Measurements from ENCODE around the gene MTRF1.
A peak's percentile ranks its signal among the peaks of the same experiment; 100 is the strongest.

Gene MTRF1

DNA sequence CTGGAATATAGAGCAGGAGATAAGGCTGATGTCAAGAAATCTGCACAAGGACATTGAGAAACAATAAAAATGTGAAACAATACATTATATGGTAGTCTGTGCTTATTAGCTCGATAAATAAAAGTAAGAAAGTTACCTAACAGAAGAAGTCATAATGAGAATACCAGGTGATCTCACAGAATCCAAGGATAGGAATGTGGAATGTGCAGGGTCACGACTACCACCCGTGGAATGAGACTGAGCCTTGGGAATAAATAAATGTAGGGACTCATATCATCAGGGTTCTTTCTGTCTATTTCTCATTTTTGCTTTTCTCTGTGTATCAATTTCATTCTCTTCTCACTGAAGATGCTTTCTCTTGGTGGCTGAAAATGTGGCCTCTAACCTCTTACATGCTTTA, 43.0 kb downstream of the MTRF1 start:
- no peak for TF ChIP-seq POLR2AphosphoS5 (IDR thresholded peaks at IDR 0.05; ENCODE audit: low read depth)
- TF ChIP-seq, protein P1, sequence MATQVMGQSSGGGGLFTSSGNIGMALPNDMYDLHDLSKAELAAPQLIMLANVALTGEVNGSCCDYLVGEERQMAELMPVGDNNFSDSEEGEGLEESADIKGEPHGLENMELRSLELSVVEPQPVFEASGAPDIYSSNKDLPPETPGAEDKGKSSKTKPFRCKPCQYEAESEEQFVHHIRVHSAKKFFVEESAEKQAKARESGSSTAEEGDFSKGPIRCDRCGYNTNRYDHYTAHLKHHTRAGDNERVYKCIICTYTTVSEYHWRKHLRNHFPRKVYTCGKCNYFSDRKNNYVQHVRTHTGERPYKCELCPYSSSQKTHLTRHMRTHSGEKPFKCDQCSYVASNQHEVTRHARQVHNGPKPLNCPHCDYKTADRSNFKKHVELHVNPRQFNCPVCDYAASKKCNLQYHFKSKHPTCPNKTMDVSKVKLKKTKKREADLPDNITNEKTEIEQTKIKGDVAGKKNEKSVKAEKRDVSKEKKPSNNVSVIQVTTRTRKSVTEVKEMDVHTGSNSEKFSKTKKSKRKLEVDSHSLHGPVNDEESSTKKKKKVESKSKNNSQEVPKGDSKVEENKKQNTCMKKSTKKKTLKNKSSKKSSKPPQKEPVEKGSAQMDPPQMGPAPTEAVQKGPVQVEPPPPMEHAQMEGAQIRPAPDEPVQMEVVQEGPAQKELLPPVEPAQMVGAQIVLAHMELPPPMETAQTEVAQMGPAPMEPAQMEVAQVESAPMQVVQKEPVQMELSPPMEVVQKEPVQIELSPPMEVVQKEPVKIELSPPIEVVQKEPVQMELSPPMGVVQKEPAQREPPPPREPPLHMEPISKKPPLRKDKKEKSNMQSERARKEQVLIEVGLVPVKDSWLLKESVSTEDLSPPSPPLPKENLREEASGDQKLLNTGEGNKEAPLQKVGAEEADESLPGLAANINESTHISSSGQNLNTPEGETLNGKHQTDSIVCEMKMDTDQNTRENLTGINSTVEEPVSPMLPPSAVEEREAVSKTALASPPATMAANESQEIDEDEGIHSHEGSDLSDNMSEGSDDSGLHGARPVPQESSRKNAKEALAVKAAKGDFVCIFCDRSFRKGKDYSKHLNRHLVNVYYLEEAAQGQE (IDR thresholded peaks at IDR 0.05; ENCODE audit: insufficient replicate concordance, low read depth), result no peak
- TF ChIP-seq SPI1 (IDR thresholded peaks at IDR 0.05; ENCODE audit: borderline replicate concordance, low read depth), result no peak
- TF ChIP-seq, protein P2, sequence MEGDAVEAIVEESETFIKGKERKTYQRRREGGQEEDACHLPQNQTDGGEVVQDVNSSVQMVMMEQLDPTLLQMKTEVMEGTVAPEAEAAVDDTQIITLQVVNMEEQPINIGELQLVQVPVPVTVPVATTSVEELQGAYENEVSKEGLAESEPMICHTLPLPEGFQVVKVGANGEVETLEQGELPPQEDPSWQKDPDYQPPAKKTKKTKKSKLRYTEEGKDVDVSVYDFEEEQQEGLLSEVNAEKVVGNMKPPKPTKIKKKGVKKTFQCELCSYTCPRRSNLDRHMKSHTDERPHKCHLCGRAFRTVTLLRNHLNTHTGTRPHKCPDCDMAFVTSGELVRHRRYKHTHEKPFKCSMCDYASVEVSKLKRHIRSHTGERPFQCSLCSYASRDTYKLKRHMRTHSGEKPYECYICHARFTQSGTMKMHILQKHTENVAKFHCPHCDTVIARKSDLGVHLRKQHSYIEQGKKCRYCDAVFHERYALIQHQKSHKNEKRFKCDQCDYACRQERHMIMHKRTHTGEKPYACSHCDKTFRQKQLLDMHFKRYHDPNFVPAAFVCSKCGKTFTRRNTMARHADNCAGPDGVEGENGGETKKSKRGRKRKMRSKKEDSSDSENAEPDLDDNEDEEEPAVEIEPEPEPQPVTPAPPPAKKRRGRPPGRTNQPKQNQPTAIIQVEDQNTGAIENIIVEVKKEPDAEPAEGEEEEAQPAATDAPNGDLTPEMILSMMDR (IDR thresholded peaks at IDR 0.05; ENCODE audit: insufficient read depth, low read length), result no peak
- TF ChIP-seq GABPA (IDR thresholded peaks at IDR 0.05; ENCODE audit: low read depth), result no peak
- Histone ChIP-seq H3K27ac (replicated peaks) (no peak overlapping the region), H3K27me3 (ENCODE audit: insufficient read depth, poor library complexity, severe bottlenecking) (no peaks in the 10 kb centered on the region), H3K4me3 (replicated peaks; ENCODE audit: insufficient read depth, low read length) (no peak overlapping the region)
- DNase-seq (ENCODE audit: low read depth in 1 of 2, low spot score in 1 of 2), result no peak

DNA sequence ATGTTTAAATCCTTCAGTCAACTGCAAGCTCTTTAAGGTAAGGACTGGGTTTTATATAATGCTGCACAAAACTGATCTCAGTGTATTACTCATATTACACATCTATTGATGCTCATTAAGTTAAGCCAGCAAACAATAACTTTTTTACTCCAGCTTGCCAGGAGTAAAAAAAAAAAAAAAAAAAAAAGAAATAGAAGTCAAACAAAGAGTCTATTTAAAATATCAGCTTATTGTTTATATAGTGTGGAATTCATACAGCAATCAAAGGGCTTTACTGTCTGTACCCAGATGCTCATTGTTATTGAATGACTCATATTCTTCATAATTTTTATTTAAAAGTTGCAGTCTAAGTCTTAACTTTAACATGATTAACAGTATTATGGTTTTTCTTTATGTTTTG, 47.2 kb downstream of the MTRF1 start:
- H3K27ac ChIP-seq (replicated peaks), result no peak overlapping the region
- TF ChIP-seq, protein P2 (IDR thresholded peaks at IDR 0.05; ENCODE audit: insufficient read depth, low read length), result no peak
- TF ChIP-seq POLR2AphosphoS5 (IDR thresholded peaks at IDR 0.05; ENCODE audit: low read depth) (no peak), GABPA (IDR thresholded peaks at IDR 0.05; ENCODE audit: low read depth) (no peak), SPI1 (IDR thresholded peaks at IDR 0.05; ENCODE audit: borderline replicate concordance, low read depth) (no peak)
- TF ChIP-seq, protein P1 (IDR thresholded peaks at IDR 0.05; ENCODE audit: insufficient replicate concordance, low read depth), result no peak
- H3K27me3 ChIP-seq (ENCODE audit: insufficient read depth, poor library complexity, severe bottlenecking), result no peaks in the 10 kb centered on the region
- no peak overlapping the region for H3K4me3 ChIP-seq (replicated peaks; ENCODE audit: insufficient read depth, low read length)
- DNase-seq (ENCODE audit: low read depth in 1 of 2, low spot score in 1 of 2), result no peak

DNA sequence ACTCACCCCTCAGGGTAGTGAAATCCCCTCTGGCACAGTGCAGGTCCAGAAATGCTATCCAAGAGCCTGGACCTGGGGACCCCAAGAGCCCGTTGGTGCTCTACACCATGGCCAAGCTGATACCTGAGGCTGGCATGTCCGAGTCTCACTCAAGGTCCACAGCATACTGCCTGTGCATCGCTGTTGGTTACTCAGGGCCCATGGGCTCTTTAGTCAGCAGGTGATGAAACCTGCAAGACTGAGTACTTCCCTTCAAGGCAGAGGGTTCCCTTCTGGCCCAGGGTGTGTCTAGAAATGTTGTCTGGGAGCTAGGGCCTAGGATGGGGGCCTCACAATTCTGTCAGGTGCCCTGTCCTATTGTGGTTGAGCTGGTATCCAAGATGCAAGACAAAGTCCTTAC, 49.5 kb downstream of the MTRF1 start:
- H3K4me3 ChIP-seq (replicated peaks; ENCODE audit: insufficient read depth, low read length), result no peak overlapping the region
- DNase-seq (ENCODE audit: low read depth in 1 of 2, low spot score in 1 of 2), result peak in 1 of 2 experiments; percentile 16
- TF ChIP-seq SPI1 (IDR thresholded peaks at IDR 0.05; ENCODE audit: borderline replicate concordance, low read depth), result no peak
- no peak for TF ChIP-seq POLR2AphosphoS5 (IDR thresholded peaks at IDR 0.05; ENCODE audit: low read depth)
- TF ChIP-seq GABPA (IDR thresholded peaks at IDR 0.05; ENCODE audit: low read depth), result no peak
- TF ChIP-seq, protein P1 (IDR thresholded peaks at IDR 0.05; ENCODE audit: insufficient replicate concordance, low read depth), result no peak
- TF ChIP-seq, protein P2 (IDR thresholded peaks at IDR 0.05; ENCODE audit: insufficient read depth, low read length), result no peak
- H3K27ac ChIP-seq (replicated peaks), result no peak overlapping the region
- H3K27me3 ChIP-seq (ENCODE audit: insufficient read depth, poor library complexity, severe bottlenecking), result no peaks in the 10 kb centered on the region
